ACHN (cell line): ENCODE data around the gene PDCD4.

Experiments
- DNase-seq: peaks from one replicate; pipeline ENCODE4 v3.0.0-alpha.2; 2015
- in situ Hi-C: cut with HindIII; loops from 2 replicates; pipeline ENCODE4 v1.10.0; 2017; ENCODE audit warnings: low sequenced_read_pairs, low pct_ligation_motif_present, low pct_unique_long_range_greater_than_20kb

Gene PDCD4

DNA sequence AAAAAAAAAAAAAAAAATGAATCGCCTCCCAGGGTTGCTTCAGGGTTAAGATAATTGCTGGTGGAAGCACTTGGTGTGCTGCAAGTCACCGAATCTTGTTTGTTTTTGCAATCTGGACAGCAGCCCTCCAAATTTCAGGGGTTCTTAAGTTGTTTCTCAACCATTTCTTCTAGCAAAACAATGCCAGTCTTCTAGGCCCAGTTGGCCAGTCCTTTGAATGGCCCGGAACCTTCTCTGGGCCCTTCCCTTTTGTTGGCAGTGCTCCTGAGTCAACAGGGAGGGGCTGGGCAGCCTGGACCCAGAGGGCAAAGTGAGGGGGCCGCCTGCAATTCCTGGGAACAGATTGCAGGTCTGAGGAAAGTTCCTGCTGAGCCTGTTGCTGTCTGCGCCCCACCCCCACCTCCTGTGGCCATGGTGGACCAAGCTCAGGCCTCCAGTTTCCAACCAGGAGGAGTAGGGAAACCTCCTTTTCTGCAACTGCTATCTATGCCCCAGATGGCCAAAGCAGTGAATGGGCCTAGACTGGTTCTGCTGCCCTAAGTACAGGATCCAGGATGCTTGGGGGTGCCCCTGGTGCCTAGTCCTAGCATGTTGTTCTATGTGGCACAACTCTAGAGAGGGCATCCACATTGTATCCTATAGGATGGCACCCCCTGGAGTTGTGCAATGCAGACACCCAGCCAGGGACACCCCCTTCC lies 31.4 kb upstream of the PDCD4 start:
- in situ Hi-C loops, result no loop called here
- DNase-seq, result no peak

DNA sequence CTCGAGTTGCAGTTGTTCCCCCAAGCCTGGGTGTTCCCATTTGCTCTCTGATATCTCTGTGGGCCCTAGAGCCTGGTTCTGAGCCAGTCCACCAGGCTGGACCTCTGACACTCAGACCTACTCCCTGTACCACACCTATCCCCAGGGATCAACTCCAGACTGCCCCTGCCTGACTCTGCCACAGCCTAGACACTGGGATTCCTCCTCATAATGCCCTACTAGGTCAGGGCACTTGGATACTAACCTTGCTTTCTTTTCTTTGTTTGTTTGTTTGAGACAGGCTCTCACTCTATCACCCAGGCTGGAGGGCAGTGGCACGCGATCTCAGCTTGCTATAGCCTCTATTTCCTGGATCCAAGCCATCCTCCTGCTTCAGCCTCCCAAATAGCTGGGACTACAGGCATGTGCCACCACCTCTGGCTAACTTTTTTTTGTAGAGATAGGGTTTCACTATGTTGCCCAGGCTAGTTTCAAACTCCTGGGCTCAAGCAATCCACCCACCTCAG lies 30.8 kb upstream of the PDCD4 start:
- DNase-seq, result no peak
- in situ Hi-C loops, result no loop called here

DNA sequence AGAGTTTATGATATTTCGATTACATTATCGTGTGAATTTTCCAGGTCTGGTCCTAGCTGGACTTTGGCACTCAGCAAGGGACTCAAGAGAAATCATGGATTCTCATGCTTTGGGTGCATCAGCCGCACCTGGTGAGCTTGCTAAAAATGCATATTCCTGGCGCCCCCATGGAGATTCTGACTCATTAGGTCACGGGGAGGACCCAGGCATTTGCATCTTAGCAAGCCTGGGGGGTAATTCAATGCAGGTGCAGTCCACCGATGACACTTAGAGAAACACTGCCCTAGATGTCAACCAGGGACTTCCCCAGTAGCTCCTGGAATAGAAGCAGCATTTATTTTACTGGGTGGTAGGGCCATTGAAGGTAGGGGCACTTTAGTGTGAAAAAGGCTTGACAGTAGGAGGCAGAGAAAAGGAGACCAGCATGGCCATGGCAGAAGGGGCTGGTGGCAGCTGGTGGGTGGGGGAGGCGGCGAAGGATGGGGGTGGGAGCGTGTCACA lies 29.9 kb upstream of the PDCD4 start:
- in situ Hi-C loops, result no loop called here
- no peak for DNase-seq

DNA sequence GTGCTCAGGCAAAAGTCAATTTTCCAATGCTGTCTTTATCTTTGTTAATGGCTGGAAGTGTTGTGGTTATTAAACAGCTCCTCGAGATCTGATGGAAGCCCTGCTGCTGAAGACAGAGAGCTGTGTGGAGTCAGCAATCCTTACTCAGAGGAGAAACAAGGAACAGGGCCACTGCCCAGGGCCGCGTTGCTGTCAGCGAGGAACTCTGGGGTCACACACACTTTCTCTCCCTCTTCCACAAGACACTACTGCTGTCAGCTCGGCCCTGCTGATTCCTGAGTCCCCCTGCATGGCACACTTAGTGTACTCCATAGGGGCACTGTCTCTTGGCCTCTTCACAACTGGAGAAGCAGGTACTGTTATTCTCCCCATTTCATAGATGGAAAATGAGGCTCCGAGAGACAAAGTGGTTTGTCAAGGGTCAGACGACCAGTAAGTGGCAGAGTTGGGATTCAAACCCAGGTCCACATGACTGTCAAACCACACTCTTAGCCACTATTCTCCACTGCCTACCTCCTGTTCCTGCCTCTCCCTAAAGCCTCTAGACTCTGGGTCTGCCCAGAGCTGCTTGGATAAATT lies 29.3 kb upstream of the PDCD4 start:
- DNase-seq, result no peak
- in situ Hi-C loops, result no loop called here

DNA sequence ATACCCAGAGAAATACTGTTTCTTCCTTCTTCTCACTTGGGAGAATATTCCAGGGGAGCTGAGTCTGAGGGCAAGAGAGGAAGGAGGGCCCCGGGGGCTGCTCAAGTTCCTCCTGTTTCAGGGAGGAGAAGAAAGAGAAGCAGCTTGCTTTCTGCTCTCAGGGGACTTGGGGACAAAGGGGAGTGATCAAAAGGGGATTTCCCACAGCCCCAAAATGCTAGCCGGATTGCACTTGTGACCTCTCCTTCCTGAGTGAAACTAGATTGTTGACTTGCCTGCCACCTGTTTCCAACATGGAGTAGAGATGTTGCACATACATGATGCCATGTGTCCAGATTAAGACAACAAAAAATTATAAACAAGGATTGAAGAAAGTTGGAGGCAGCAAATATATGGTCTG lies 28.7 kb upstream of the PDCD4 start:
- DNase-seq, result no peak
- in situ Hi-C loops, result no loop called here

DNA sequence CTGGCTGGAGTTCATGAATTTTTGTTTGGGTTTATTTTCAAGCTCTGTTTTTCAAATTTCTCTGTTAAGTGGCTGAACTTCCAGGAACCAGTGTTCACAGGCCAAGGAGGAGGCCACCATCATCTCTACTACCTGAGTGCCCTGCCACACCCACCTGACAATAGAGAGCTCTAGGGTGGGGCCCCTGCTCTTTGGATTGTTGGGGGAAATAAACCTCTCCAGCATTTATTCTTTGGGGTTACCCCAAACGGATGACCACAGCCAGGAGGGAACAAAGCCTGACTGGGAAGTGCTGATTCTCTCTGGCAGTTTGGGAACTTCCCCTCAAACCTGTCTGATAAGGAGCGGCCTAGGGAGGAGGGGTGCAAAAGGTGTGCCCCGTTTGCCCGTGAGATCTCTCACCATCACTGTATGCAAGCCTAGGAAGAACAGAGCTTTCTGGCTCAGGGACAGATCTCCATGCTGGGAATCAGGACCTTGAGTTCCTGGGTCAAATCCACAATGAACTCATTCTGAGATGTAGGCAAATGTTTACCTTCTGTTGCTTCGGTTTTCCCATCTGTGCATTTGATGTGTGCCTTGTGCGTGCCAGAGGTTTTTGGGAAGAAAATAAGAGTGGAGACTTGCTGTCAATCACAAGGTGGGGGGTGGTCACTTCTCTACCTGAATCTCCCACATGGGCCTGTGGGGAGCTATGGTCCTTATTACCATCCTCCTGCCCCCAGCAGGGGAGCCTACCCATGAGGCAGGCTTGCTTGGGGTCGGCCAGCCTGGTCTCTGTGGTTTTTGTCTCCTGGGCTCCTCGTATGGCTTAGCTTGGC lies 27.7 kb upstream of the PDCD4 start:
- in situ Hi-C loops, result no loop called here
- no peak for DNase-seq

DNA sequence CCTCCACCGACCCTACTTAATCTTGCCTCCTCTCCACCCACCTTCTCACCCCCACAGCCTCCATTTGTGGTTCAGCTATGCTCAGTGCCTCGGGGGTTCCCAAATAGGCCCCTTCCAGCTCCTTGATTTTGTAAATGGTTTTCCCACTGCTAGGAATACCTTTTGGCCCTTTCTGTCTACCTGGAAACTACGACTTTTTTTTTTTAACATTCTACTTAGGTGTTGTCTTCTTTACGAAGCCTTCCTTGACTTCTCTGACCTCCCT lies 27.2 kb upstream of the PDCD4 start:
- no peak for DNase-seq
- in situ Hi-C loops, result no loop called here

DNA sequence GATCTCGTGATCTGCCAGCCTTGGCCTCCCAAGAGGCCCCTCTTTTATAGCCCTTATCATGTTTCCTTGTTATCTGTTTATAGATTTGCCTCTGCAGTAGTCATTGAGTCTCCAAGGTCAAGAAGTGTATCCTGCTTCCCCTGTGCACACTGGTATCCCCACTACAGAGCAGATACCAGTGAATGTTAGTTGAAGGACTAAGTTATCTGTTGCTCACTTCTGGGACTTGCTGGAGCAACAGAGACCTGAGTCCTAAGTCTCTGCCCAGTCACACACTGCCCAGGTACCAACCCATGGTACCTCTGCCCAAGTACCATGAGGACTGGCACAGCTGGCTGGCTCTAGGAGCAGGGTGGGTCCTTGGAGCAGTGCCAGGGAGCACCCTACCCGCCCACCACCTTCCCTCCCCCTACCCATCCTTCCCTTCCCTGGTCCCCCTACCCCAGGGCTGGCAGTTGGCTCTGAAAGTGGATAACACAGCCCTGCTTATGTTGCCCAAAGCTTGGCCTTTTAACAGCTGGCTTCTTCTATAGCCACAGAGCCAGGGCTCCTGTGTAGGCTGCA lies 26.5 kb upstream of the PDCD4 start:
- in situ Hi-C loops, result no loop called here
- no peak for DNase-seq

DNA sequence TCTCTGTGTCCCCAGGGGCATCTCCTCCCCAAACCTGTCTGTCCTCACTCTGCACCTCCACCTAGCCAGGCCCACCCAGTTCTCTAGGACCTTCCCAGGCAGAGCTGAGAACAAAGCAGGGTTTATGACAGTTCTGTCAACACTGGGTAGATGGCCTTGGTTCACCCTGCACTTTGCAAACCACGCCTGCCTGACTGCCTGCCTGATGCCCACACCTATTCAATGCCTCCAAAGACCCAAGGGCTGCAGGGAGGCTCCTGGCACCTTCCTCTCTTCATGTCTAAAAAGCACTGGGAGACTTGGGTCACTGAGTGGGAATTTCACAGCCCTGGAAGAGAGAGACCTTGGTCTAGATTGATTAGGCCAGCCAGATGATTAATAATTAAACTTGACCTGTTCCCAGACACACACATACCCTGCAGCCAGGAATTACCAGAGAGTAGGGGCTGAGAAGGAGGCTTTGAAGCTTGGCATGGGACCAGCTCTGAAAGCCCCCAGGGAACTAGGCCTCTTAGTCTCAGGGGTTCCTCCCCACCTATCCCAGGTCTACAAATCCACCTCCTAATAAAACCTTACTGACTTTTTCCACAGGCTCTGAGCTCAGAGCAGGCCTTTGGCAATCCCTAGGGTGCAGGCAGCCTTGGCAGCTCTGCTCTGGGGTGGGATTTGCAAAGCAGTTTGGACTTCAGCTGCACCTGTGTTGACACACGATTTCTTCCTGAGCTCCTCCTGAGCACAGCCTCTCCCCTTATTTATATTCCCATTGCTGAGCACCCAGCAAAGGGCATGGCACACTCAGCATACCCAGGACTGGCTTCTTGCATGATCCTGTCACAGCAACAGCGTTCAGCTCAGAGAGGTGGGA lies 25.7 kb upstream of the PDCD4 start:
- no peak for DNase-seq
- in situ Hi-C loops, result no loop called here

DNA sequence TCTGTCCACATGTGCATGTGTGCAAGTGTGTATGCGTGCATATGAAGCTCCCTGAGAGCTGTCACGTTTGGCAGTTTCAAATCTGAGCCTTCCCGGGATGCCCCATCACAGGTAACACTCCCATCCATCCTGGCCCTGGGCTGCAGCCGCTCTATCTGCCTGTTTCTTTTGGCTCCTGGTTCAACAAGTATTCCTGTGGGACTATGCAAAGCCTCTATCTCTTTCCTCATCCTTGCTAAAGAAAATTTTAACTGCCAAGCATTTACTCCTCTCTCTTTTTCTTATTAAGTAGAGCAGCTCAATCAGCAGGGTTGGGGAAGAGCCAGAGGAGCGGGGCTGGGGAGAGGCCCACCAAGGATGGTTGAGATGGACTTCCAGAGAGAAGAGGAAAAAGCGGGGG lies 24.4 kb upstream of the PDCD4 start:
- no peak for DNase-seq
- in situ Hi-C loops, result no loop called here

DNA sequence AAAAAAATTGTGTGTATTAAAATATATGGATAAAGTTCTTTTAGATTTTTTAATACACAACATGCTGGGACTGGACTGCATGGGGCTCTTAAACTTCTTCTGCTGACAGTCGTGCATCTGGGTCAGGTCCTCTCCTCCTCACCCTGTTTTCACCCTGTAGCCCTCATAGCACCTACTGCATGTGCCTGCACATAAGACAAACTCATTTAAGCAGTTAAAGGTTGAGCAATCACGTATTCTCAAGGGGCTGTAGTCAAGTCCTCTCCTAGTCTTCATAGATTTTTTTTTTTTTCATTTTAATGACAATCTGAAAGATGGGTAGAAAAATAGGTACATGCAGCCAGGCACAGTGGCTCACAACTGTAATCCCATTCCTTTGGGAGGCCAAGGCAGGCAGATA lies 23.6 kb upstream of the PDCD4 start:
- in situ Hi-C loops, result no loop called here

DNA sequence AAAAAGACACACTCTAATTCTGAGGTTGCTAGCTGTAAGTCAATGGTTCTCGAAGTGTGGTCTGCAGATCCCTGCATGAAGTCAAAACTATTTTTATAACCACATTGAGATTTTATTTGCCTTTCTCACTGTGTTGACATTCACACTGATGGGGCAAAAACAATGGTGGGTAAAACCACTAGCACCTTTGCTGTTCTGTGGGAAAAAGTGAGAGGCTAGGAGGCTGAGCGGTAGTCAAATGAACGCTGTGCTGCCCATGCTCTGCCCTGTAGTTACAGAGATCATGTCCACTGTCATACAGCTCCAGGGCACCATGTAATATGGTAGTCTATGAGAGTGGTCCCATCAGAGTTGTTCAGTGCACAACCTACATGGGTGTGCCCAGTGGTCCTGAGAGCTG lies 21.6 kb upstream of the PDCD4 start:
- in situ Hi-C loops, result no loop called here

More for the DNA sequence above, 23.6 kb upstream of the PDCD4 start:
- DNase-seq, result no peak

DNA sequence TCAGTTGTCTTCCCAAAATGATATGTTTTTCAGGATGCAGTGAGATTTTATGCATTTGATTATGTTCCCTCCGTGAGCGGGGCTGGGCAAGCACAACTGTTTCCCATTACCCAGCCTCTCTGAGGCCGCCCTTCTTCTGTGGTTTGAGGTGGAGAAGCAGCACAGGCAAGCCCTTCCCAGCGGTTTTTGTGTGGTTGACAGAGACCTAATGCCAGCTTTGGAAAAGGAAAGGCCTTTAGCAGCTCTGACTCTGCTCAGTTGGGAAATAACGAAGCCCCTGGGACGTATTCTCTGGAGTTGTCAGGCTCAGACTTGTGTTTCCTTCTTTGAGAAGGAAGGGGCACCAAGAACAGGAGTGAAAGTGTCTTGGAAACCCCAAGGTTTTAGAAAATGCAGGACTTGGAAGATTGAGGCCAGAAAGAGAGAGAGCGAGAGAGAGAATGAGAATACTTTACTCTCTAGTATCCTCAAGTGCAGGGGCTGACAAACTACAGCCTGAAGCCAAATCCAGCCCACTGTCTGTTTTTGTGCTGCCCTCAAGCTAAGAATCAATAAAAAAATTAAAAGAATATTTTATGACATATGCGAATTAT lies 20.6 kb upstream of the PDCD4 start:
- in situ Hi-C loops, result no loop called here
- no peak for DNase-seq

More for the DNA sequence above, 21.6 kb upstream of the PDCD4 start:
- no peak for DNase-seq

DNA sequence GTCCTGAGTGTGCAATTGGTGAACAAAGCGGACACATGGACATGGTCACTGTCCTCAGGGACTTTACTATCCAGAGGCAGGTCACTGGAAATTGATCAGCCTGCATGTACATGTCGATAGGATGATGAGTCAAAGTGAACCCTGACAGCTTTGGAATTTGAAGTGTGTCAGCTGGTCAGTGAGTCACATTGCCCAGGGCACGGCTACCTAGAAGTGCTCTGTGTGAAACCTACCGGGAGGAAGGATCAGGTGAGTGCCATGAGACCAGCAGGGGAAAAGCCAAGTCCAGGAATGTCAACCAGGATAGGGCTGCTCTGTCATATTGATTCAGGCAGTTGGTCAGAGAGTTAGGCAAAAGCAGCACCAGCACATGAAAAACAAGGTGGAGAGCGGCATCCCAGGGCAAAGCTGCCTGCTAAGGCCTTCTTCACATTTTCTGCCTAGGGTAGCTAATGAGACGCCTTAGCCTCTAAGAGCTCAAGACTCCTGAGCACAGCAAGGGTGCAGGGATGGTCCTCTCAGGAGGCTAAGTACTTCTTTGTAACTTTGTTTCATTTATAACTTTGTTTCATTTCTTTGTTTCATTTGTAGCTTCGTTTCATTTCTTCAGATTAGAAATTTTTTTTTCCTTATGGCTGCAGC lies 19.4 kb upstream of the PDCD4 start:
- DNase-seq, result peak; percentile 60
- in situ Hi-C loops, result no loop called here

DNA sequence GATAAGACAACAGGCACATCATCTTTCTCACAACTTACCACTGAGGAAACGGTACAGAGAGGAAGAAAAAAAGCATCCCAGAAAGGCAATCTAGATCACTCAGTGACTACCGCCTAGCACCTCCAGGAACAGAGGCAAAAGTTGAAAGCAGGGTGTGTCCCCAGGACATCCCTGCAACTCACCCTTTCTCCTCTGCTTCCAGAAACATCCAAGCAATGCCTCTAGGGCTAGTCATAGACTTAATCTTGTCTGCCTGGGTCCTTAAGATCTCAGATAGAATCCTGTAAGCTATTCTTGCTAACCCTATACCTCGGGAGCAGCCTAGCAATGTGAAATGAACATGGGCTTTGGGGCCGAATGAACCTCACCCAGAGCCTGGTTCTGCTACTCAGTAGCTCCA lies 18.8 kb upstream of the PDCD4 start:
- in situ Hi-C loops, result no loop called here
- DNase-seq, result no peak

DNA sequence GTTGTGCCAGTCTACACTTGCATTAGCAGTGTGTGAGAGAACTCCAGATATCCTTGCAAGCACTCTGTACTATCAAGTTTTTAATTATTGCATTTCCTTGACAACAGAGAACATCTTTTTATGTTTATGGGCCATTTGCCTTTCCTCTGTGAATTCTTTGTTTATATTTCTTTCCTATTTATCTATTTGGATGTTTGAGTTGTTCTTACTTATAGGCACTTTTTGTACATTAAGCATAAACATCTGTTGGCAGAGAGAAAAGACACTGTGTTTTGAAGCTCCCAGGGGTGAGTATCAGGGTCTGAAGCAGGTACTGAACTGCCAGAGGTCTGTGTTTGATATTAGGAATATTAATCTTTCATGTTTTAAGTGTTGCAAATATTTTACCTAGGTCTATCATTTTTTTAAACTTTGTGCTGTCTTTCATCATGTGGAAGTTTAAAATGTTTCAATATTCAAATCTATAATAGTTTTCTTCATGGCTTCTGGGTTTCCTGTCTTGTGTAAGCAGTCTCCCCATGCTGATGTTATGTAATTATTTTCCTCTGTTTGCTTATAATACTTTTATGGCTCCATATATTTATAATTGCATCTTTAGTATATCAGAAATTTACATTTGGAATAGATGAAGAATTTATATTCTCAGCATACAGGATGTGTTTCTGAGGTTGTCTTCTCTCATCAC lies 17.7 kb upstream of the PDCD4 start:
- DNase-seq, result no peak
- in situ Hi-C loops, result no loop called here
